ENCODE measurements around the gene ZC3H13.

GRCh38 chr13:46101002-46101401 is 48.5 kb upstream of the ZC3H13 start:
- TF ChIP-seq CTCF (conservative IDR thresholded peaks at IDR 0.05; ENCODE audit: low read depth, low read length) (no peak), EZH2 (IDR thresholded peaks at IDR 0.05; ENCODE audit: borderline replicate concordance, low read depth, low read length, poor library complexity, severe bottlenecking) (no peak)

Data from A673 (cell line).